Breast epithelium (tissue), 3 donors: Measurements from ENCODE around the gene FXYD3.

Source experiments
- POLR2A ChIP-seq: fragments of 450-650 bp; IDR thresholded peaks from one replicate; pipeline ENCODE4 v1.6.1; 2016; ENCODE audit warnings: antibody characterized with exemption, mild to moderate bottlenecking, moderate library complexity
- TF ChIP-seq, protein P1 (sequence below), 3 donors: fragments of 450-650 bp; IDR thresholded peaks; one replicate each; pipeline ENCODE4 v1.5.1; 2016 to 2017; ENCODE audit warnings: antibody characterized with exemption in 3 of 3, mild to moderate bottlenecking in 3 of 3, moderate library complexity in 3 of 3

DNA sequence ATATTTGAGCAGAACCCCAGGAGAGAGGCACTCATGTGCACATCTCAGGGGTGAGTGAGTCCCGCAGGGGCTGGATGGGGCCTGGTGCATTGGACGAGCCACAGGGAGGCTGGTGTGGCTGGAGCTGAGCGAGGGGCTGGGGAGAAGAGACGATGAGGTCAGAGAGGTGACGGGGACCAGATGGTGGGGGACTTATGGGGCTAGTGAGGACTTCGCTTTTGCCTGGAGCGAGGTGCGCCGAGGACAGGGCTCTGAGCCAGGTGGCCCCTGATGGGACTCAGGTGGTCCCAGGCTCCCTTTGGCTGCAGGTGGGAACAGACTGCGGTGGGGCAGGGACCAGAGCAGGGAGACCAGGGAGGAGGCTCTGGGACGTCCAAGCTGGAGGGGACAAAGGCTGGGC, 6.9 kb upstream of the FXYD3 start:
- TF ChIP-seq, protein P1, sequence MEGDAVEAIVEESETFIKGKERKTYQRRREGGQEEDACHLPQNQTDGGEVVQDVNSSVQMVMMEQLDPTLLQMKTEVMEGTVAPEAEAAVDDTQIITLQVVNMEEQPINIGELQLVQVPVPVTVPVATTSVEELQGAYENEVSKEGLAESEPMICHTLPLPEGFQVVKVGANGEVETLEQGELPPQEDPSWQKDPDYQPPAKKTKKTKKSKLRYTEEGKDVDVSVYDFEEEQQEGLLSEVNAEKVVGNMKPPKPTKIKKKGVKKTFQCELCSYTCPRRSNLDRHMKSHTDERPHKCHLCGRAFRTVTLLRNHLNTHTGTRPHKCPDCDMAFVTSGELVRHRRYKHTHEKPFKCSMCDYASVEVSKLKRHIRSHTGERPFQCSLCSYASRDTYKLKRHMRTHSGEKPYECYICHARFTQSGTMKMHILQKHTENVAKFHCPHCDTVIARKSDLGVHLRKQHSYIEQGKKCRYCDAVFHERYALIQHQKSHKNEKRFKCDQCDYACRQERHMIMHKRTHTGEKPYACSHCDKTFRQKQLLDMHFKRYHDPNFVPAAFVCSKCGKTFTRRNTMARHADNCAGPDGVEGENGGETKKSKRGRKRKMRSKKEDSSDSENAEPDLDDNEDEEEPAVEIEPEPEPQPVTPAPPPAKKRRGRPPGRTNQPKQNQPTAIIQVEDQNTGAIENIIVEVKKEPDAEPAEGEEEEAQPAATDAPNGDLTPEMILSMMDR (IDR thresholded peaks at IDR 0.05) = no peak
- TF ChIP-seq POLR2A = no peak
